Stimulated activated CD8-positive, alpha-beta memory T cell treated with anti-CD3 and anti-CD28 coated beads, Interleukin-15, amount 100 ng/mL, for 48 hours (primary cell): Measurements from ENCODE around the gene DMKN.

Experiments used
- DNase-seq, 2 donors: peaks; one replicate each; pipeline ENCODE4 v3.0.0-alpha.2; 2020; ENCODE audit warnings: low read depth in 2 of 2

DMKN gene

DNA sequence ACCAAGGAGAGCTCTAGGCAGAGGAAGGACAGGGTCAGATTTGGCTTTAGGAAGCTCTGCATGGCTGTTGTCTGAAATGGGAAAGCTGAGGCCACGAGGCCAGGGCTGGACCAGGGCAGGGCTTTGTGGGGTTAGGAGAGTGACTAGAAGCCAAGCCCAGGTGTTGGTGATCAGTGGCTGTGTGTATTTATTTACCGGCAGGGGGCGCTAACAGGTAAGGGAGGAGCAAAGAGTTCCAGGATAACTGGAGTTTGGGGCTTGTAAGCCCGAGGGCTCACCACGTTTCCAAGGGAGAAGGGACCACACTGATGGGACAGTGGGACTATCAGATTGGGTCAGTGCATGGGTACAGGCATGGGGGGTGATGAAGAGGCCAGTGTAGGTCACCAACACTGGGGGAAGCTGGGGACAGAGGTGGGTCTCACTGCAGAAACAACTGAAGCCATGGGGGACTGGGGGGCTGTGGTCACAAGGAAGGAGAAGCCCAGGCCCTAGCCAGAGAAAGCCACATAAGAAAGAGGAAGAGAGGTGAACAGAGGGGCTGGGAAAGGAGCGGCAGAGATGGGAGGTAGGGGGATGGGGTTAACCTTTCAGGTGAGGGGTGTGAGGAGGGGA is 35.8 kb upstream of the DMKN start:
- DNase-seq, result peak; percentile 13 to 28

GRCh38 chr19:35546532-35546931 is 33.1 kb upstream of the DMKN start:
- no peak for DNase-seq

- peak; percentile 66 to 71 for DNase-seq
Observed at GRCh38 chr19:35545855-35546381, 32.5 kb upstream of the DMKN start.

DNA sequence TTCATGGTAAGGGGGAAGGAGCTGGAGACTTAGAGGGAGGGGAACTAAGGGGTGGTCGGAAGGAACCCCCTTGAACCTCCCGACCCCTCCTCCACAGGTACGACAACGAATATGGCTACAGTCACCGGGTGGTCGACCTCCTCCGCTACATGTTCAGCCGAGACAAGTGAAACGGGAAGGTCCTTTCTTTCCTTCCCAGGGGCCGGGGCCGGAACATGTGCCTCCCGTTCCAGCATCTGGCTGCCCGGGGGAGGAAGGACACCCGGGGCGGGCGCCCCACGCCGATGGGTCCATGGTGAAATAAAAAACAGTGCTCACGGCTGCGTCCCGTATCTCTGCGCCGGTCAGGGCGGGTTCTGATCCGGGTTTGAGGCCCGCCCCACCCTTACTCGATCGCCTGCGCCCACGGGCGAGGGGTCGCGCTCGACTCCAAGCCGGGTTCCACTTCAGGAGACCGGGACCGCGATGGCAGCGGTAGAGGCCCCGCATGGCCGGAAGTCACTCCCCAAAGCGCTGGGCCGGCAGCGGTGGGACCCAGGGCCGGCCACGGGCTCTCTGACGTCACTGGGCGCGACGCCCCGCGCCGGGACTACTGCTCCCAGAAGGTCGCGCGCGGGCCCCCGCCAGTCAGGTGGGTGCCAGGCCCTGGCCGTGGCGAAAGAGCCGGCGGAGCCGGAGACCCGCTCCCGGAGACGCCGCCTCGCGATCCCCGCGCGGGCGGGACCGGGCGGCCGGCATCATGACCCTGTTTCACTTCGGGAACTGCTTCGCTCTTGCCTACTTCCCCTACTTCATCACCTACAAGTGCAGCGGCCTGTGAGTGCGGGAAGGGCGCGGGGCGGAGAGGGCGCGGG is 31.8 kb upstream of the DMKN start, which contains the start of gene TMEM147:
TMEM147 (plus strand) TSS at position 626 of the 854 bp plus-strand sequence; CDS start at position 740, 114 bp downstream.
- DNase-seq, result peak; percentile 83 to 84

DNA sequence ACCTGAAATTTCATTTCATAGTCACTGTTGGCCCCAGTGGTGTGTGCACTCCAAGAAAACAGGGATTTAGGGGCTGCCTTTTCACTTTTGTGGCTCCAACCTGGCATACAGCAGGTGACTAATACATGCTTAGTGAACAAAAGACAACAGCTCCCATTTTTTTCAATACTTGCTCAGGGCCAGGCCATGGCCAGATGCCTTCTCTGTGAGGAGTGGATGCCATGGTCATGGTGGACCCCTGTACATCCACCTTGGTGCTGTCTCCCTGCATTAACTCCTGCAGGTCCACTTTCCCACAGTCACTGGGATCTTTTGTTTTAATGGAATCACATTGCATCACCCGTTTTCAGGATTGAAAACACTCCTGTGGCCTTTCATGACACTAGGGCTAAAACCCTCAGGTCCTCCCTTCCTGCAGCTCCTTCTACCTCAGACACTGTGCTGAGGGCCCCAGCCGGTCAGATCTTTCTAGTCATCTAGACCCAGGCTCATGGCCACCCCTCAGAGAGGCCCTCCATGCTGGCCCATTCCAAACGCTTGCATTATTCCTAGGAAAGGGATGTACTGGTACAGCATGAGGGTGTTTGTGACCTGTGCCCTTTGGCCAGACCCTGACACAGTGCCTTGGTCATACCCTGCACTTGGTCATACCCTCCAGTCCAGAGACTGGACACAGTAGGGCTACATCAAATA is 30.8 kb upstream of the DMKN start:
- DNase-seq, result no peak

DNA sequence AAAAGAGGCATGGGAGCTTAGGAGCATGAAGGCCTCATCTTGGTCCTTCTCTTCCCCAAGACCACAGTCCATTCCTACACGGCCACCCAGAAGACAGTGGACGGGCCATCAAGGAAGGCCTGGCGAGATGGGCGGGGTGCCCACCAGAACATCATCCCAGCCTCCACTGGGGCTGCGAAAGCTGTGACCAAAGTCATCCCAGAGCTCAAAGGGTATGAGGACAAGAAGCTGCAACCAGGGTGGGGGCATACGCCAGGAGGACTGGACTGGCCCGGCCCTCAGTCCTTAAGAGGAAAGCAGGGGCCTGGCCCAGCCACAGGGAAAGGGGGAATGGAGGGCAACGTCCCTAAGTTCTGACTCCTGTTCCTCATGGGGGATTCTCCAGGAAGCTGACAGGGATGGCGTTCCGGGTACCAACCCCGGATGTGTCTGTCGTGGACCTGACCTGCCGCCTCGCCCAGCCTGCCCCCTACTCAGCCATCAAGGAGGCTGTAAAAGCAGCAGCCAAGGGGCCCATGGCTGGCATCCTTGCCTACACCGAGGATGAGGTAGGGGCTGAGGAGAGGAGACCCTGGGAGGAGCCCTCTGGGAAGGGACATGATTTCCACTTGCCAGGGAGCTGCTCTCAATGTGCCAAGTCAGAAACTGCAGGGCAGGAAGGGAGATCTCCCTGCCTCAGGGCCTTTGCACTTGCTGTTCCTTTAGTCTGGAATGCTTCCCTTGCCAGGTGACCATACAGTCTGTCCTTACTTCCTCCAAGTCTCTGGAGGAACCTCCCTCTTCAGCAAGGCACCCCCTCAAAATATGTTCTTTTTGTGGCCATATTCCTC is 30.0 kb upstream of the DMKN start:
- no peak for DNase-seq

DNA sequence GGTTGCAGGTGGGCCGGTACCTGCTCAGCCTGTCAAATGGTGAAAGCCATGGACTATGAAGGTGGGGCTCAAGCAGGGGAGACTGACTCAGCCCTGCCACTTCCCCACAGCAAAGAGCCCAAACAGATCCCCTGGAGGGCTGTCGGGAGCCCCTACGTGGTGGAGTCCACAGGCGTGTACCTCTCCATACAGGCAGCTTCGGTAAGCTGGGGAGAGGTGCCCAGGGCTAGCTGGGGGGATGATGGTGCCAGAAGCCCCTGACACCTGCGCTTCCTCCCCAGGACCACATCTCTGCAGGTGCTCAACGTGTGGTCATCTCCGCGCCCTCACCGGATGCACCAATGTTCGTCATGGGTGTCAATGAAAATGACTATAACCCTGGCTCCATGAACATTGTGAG is 28.8 kb upstream of the DMKN start:
- DNase-seq, result no peak

- DNase-seq, result no peak
Observed at GRCh38 chr19:35540356-35540927, 27.0 kb upstream of the DMKN start.

DNA sequence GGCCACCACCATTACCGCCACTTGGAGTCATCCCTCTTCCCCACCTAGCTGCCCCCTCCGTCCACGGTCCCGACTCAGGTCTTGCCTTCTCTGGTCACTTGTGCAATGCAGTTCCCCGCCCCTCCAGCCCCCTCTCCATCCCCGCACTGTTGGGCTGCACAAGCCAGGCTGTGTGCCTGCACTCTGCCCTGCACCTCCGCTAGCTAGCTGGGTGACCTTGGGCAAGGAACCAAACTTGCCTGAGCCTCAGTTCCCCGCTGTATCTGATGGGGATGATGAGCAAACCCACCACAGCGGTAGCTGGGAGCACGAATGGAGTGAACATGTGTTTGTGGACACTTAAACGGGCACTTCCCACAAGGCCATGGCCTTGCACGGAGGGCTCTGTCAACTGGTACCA is 26.4 kb upstream of the DMKN start:
- no peak for DNase-seq

- no peak for DNase-seq
Observed at GRCh38 chr19:35539314-35539713, 25.9 kb upstream of the DMKN start.

- no peak for DNase-seq
Observed at GRCh38 chr19:35534803-35535480, 21.5 kb upstream of the DMKN start.

GRCh38 chr19:35533822-35534392 is 20.5 kb upstream of the DMKN start:
- peak in 1 of 2 donors; percentile 15 for DNase-seq

DNA sequence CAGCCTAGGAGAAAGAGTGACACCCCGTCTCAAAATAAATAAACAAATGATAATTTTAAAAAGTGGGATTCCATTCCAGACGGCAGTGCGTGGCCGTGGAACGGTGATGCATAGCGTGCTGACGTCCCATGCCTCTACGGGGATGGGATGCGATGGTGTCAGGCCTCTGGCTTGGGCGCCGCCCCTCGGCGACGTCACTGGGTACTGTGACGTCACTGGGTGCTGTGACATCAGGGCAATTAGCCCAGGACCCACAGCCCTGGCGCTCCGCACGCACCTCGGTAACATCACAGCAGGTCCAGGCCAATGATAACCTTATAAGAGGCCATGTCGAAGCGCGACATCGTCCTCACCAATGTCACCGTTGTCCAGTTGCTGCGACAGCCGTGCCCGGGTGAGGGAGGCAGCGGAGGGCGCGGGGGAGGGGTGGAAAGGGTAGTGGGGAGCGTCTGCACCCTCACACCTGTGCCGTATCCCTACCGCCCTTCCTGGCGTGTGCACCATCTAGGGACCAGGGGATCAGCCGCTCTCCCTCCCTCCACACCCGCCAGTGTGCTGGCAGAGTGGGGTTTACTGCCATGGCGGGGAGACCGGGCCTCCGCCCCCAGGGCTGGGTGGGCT is 19.9 kb upstream of the DMKN start, which contains the start of gene GAPDHS:
GAPDHS (plus strand) TSS at position 256 of the 621 bp plus-strand sequence; CDS start at position 328, 72 bp downstream.
- DNase-seq, result no peak

DNA sequence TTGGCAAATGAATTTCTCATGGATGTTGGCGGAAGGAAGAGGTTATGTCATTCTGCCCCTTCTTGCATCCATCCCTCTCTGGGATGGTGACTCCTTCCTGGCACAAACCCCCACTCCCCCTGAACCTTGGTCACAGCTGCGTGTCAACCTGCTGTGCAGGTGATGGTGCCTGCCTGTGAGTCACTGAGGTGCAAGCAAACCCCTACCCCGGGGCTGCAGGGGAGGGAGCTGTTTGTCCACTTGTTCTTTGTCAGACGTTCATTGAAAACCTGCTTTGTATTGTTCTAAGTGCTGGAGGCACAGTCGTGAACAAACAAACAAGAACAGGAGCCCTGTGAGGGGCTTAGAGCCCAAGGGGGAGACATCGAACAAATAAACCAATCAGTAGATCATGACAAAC is 17.8 kb upstream of the DMKN start:
- DNase-seq, result no peak

DNA sequence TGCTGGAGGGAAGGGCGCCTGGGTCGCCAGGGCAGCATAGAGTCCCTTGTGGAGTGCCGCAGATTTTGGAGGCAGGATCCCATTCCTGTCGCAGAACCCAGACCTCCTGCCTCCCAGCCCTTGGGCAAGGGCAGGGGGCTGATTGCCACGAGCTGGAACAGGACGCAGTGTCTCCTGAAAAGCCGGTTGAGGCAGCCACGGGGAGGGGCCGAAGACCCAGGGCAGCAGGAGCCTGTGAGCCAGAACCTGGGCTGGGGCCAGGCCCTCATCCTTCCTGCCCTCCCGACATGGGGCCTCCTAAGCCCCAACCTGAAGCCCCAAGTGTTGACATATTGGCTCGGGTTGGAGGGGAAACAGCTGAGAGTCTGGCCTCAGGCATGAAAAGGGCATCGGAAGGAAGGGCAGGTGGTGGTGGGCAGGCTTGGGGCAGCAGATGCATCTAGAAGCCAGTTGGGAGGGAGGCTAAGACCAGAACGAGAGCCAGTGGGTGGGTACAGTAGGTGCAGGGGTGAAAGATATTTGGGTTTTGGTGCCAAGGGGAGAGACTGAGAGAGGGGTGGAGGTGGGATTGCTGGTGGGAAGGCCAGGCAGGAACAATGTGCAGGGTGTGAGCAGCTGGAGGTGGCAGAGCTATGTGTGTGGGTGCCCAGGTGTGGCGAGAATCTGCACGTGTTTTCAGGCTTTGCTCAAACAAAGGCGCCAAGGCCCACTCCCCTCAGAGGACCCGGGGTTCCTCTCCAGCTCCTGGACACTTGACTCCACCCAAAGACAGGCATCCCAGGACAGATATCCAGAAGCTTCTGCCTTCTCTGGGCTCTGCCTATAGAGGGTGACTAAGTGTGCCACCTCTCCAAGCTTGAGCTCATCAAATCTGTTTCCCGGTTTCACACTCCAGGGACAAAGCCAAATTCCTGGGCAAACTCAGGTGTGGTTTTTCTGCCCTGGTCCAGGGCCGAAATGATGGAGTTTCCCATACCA is 16.1 kb upstream of the DMKN start:
- no peak for DNase-seq

DNA sequence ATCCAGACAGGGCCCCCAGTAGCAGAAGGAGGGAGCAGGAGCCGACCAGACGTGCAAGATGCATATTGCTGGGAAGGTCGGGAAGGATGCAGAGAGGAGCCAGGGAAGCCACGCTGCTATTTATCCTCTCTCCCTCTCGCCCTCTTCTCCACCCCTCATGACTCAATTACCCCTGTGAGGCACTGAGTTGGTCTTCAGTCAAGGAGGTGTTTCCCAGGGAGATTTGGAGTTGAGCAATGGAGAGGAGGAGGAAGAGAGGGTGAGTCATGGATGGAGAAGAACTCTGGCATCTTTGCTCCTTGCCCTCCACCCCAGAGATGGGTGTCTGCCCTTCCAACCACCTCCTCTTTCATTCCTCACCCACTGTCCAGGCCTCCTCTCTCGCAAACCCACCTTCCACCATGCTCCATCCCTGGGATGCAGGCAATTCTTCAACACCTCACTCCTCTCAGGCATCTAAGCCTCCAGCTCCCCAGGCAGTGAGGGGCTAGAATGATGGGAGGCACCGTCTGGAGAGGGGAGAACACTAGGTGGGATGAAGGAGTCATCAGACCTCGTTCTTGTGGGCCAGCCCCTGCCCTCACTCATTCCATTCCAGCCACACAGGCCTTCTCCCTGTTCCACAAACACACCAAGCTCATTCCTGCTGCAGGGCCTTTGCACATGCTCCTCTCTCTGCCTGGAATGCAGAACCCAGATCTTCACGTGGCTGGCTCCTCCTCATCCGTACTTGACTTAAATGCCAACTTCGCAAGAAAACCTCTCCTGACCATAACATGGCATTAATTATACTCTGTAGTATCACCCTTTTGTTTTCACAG is 15.0 kb upstream of the DMKN start, which contains the start of gene SBSN:
SBSN (minus strand) TSS at position 94 of the 821 bp plus-strand sequence; CDS start at position 64, 30 bp downstream.
- no peak for DNase-seq

DNA sequence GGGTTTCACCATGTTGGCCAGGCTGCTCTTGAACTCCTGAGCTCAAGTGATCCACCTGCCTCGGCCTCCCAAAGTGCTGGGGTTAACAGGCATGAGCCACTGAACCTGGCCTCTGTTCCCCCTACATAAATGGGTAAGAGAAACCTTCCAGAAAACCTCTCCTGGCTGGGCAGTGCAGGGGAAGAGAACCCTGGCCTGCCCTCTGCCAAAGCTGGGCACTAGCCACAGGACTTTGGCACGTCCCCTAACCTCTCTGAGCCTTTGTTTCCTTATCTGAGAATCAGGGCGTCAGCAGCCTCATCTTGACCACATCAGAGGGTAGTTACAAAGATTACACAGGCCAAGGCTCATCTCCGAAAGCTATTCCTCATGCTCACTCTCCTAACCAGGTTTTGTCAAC is 12.4 kb upstream of the DMKN start:
- no peak for DNase-seq
